HG02840 (cell line): Measurements from ENCODE around the gene CAMK1.

Experiments used
- ATAC-seq: cut with Tn5 transposase; IDR thresholded peaks from one replicate; pipeline ENCODE4 v1.9.1; 2021; ENCODE audit warnings: mild to moderate bottlenecking, moderate library complexity, moderate number of reproducible peaks; ENCODE audit not compliant: unreplicated experiment, low FRiP score

The CAMK1 gene

DNA sequence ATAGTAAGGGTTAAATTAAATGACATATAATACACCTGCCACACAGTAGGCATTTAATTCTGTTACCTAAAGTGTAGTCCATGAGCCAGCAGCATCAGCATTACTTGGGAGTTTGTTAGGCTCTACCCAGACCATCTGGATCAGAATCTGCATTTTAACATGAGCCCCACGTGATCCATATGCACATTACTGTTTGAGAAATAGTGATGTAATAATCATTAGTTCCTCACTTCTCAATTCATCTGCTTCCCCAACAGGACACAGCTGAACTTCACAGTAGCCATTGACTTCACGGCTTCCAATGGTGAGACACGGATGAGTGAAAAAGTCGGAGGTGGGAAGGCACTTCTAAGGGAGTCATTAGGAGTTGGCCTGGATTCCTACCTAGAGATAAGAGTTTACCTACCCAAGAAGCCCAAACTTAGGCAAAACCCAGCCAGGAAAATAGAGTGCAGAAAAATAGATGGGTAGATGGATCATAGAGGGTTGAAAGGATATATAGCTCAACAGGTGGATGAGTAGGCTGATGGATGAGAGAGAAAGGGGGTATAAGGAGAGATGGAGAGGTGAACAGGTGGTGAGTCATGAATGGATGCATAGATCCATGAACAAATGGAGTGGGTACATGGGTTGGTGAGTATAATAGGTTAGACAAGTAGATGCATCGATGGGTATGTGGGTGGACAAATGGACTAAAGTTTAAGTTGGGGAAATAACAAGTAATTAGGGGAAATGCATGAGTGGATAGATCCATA is 52.8 kb downstream of the CAMK1 start:
- ATAC-seq: no peak

DNA sequence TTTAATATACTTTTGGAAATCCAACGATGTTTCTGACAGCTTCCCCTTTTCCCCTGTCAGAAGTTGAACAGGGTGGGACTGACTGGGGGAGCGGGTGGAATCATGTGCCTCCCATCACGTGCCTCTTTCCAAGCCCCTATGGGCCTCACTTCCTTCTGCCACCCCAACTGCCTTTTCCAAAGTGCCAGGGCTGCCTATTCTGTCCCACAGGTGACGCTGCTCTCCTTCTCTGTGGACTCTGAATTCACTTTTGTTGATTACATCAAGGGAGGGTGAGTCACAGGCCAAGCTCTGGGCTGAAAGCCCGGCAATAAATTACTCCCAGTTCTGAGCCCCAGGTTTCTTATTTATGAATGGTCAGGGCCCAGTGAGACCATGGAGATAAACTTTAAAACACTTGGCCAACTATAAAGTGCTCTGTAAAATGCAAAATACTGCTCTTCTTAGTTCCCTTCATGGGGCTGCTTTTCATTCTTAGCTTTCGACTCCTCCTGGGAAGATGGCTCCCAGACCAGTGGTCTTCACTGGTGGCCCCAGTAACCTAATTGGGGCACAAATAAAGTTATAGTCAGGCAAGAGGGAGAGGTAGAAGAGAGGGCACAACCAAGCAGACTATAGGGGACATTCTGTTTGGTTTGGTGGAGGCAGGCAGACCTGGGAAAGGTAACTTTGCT is 53.8 kb downstream of the CAMK1 start:
- no peak for ATAC-seq

DNA sequence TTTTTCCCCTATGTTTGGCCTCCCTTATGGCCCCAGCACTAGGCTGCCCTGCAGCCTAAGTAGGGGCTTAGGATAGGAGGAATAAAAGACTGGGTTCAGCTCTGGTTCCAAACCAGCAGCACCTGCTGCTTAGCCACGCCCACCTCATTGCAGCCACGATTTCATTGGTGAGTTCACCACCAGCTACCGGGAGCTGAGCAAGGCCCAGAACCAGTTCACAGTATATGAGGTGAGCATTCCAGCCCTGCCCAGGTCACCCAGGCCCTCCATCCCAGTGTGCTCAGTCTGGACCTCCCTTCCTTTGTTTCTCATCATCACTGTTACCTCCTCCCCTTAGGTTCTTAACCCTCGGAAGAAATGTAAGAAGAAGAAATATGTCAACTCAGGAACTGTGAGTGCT is 54.6 kb downstream of the CAMK1 start:
- no peak for ATAC-seq

DNA sequence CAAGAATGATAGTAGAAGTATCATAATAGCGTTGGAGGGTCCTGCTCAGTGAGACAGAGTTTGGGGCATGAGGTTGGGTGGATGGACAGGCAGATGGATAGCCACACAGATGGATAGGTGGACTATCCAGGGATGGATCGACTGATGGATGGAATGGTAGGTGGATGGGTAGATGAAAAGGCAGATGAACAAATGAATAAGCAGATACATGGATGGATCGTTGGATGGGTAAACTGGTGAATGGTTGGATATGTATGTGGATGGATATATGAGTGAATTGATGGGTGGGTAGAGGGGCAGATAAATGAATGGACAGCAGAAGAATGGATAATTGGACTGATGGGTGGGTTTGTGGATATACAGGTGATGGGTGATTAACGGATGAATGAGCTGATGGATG is 56.6 kb downstream of the CAMK1 start:
- no peak for ATAC-seq

DNA sequence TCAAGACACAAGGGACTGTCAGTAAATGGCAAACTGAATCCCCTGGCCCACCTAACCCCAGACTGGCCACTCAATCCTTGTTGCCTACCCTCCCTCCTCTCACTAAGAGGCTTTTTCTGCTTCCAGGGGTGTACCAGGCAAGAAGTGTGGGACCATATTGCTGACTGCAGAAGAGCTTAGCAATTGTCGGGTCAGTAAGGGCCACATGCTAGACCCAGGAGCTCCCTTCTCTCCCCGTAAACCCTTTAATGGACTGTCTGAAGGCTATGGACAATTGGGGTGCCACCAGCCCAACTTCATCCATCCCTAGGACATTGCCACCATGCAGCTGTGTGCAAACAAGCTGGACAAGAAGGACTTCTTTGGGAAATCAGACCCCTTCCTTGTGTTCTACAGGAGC is 57.3 kb downstream of the CAMK1 start:
- ATAC-seq: no peak

DNA sequence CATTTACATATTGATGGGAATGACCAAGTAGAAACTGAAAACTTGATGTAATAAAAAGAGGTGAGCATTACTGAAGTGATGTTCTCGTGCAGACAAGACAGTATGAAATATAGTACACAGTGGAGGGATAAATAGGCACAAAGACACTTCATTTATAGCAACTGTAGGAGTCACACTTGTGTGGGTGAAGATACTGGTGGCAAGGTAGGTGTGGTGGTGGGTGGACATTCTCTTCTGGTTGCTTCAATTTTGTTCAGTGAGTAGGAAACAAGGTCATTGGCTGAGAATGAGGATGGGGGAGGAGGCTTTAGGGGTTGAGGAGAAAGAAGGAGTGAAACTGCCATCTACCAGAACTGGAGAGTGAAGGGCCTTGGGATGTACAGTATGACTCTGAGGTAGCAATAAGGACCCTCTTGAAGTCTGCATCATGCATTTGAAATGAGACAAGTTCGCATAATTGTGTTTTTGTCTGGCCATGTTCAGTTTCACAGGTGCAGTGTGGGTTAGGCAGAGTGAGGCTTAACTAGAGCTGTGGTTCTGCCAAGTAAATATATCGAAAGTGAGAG is 59.5 kb downstream of the CAMK1 start:
- ATAC-seq: no peak
